ENCODE results near the gene PRR23E. TPM values are rescaled to one million over a fixed set of nuclear protein-coding genes. Genes with fewer than 3 reads are reported as not detected.

The PRR23E gene
- total and polyA plus RNA-seq, 10 of the 15 experiments (the other 5 are each of a cell fraction or from before 2014, with no cell fraction given): not detected

GRCh38 chr3:127228866-127229265 lies 35.9 kb downstream of the PRR23E start (continued):
- peak; percentile 50 for TF ChIP-seq BCL3 (IDR thresholded peaks at IDR 0.05; ENCODE audit: borderline replicate concordance, insufficient read depth, low read depth, low read length, poor library complexity, severe bottlenecking)
- no peak for TF ChIP-seq IRF3 (IDR thresholded peaks at IDR 0.05)
- no peak for TF ChIP-seq PBX3 (IDR thresholded peaks at IDR 0.05; ENCODE audit: insufficient replicate concordance, low read depth, low read length)
- TF ChIP-seq ESRRA (IDR thresholded peaks at IDR 0.05; ENCODE audit: low read length): no peak
- TF ChIP-seq ZNF622 (IDR thresholded peaks at IDR 0.05): no peak
- TF ChIP-seq SMAD1 (IDR thresholded peaks at IDR 0.05; ENCODE audit: low read depth, partially characterized antibody): no peak
- peak; percentile 69 for TF ChIP-seq CBFB (IDR thresholded peaks at IDR 0.05; ENCODE audit: low read depth)
- no peak for TF ChIP-seq PAX8 (IDR thresholded peaks at IDR 0.05)
- TF ChIP-seq IKZF2 (IDR thresholded peaks at IDR 0.05): peak; percentile 59 to 62; a peak in 3 of 4 replicates
- TF ChIP-seq NKRF (conservative IDR thresholded peaks at IDR 0.05): no peak
- TF ChIP-seq ATF7 (IDR thresholded peaks at IDR 0.05; ENCODE audit: low read depth): no peak
- TF ChIP-seq E2F8 (IDR thresholded peaks at IDR 0.05; ENCODE audit: low read depth, partially characterized antibody): no peak
- TF ChIP-seq ZNF24 (IDR thresholded peaks at IDR 0.05): no peak
- TF ChIP-seq ZNF217 (IDR thresholded peaks at IDR 0.05): no peak
- no peak for TF ChIP-seq SPI1 (IDR thresholded peaks at IDR 0.05; ENCODE audit: borderline replicate concordance, insufficient read depth, low read depth, low read length)
- TF ChIP-seq LARP7 (IDR thresholded peaks at IDR 0.05): no peak
- TF ChIP-seq RAD51 (IDR thresholded peaks at IDR 0.05): no peak
- TF ChIP-seq SUZ12 (IDR thresholded peaks at IDR 0.05; ENCODE audit: unreplicated experiment): no peak
- TF ChIP-seq ZBTB33 (IDR thresholded peaks at IDR 0.05): no peak
- no peak for TF ChIP-seq HDAC2 (IDR thresholded peaks at IDR 0.05)
- TF ChIP-seq ASH2L (IDR thresholded peaks at IDR 0.05; ENCODE audit: borderline replicate concordance, low read depth): no peak
- no peak for TF ChIP-seq NFYA (IDR thresholded peaks at IDR 0.05; ENCODE audit: borderline replicate concordance, low read depth, low read length)
